Measurements from ENCODE around the gene INTS3. TPM values are rescaled to one million over a fixed set of nuclear protein-coding genes. Genes with fewer than 3 reads are reported as not detected.

Gene INTS3
- total and polyA plus RNA-seq, 9 of the 15 experiments (the other 6 are each of a cell fraction or from before 2014, with no cell fraction given) = 6.3 to 24.1 (median 14.3) TPM

DNA sequence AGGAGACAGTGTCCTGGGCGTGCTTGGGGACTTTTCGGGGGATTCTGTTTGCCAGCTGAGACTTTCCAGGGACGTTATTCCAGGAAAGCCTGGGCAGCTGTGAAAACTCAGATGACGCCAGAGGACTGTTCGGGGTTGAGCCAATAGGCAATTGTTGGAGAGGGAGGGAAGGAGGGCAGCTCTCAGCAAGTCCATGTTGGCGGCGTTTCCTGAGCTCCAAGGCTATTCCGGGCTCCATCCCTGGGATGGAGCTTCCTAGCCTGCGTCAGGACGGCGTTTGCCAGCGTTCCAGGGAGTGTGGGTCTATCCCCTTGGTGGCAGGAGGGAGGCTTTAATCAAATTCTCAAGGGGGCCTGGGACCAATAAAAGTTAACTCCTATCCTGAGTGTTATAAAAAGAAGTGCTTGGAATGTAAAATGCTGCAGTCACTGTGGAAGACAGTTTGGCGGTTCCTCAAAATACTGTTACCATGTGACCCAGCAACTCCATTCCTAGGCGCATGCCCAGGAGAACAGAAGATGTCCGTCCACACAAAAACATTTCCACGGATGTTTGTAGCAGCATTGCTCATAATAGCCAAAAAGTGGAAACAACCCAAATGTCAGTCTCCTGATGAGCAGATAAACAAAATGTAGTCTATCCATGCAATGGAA lies 62.6 kb downstream of the INTS3 start:
- ChIA-PET POLR2A (interaction anchor here (0.6 to 1.8 kb wide), 5 partner anchors 40 to 200 kb away, joined by 3 to 7 read pairs (median 5); partner anchors contain the start of genes RAB13 and RPS27), CTCF (ENCODE audit: low intra/inter-chr PET ratio) (no interaction called here)
- ATAC-seq (no peak), FAIRE-seq (no peak), DNase-seq (ENCODE audit: extremely low read depth in 1 of 4, low spot score in 3 of 4) (no peak)
- peak overlapping the region; percentile 20; the same call in 1 of the 3 replicates for H3K27ac ChIP-seq (ENCODE audit: extremely low read depth, low read depth, low read length)
- H3K9ac ChIP-seq (ENCODE audit: insufficient read depth in 1 of 2, low read depth in 2 of 2, low read length in 2 of 2) = peak overlapping the region in 1 of 2 experiments; percentile 68; a peak in 1 of 4 replicates
- no peak overlapping the region for H3K4me3 ChIP-seq
- peaks cover 7 to 43% of the 10 kb centered on the region in 2 experiments for H3K4me1 ChIP-seq (replicated peaks in 1 of 2; ENCODE audit: control insufficient read depth in 2 of 2, insufficient read depth in 2 of 2, low read length in 2 of 2)
- no peaks in the 10 kb centered on the region for H3K36me3 ChIP-seq (ENCODE audit: control insufficient read depth, insufficient read depth, low read length)
- in situ Hi-C loops (cut with MboI) = no loop called here
- H3K27me3 ChIP-seq (ENCODE audit: control insufficient read depth in 2 of 2, insufficient read depth in 2 of 2, low read length in 2 of 2) = no peaks in the 10 kb centered on the region
- WGBS (ENCODE audit: insufficient coverage, low coverage, missing lambda C conversion rate) = 67% methylated on average over 15 of the region's 16 CpGs
- peak overlapping the region; percentile 80 for H2AFZ ChIP-seq (ENCODE audit: low read depth, low read length)
- BruUV-seq (replicated peaks) = no TSS peak
- no peaks in the 10 kb centered on the region for H3K79me2 ChIP-seq (ENCODE audit: control insufficient read depth, insufficient read depth, low read length)
- intact Hi-C loops (cut with micrococcal nuclease) = no loop called here
- no peaks in the 10 kb centered on the region for H3K9me3 ChIP-seq (replicated peaks; ENCODE audit: control insufficient read depth, insufficient read depth, low read depth, low read length)
- peak overlapping the region; percentile 0; the same call in 1 of the 2 replicates for H3K4me2 ChIP-seq (ENCODE audit: insufficient read depth, low read length)
- TF ChIP-seq KAT7 (CRISPR knock-in tag; IDR thresholded peaks at IDR 0.05; ENCODE audit: borderline replicate concordance) = 0 out of 2 replicates have a peak, but pooled peaks have one; percentile 44
- peak; percentile 61 to 64 for TF ChIP-seq NRF1 (conservative IDR thresholded peaks at IDR 0.05 in 1 of 2, IDR thresholded peaks at IDR 0.05 in 1 of 2)
- peak; percentile 23; the same call in 1 of the 2 replicates for TF ChIP-seq ZNF589 (CRISPR knock-in tag; IDR thresholded peaks at IDR 0.05; ENCODE audit: low read depth)
- TF ChIP-seq, protein P1, sequence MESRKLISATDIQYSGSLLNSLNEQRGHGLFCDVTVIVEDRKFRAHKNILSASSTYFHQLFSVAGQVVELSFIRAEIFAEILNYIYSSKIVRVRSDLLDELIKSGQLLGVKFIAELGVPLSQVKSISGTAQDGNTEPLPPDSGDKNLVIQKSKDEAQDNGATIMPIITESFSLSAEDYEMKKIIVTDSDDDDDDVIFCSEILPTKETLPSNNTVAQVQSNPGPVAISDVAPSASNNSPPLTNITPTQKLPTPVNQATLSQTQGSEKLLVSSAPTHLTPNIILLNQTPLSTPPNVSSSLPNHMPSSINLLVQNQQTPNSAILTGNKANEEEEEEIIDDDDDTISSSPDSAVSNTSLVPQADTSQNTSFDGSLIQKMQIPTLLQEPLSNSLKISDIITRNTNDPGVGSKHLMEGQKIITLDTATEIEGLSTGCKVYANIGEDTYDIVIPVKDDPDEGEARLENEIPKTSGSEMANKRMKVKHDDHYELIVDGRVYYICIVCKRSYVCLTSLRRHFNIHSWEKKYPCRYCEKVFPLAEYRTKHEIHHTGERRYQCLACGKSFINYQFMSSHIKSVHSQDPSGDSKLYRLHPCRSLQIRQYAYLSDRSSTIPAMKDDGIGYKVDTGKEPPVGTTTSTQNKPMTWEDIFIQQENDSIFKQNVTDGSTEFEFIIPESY (CRISPR knock-in tag; IDR thresholded peaks at IDR 0.05) = peak; percentile 65
- TF ChIP-seq SPI1 (IDR thresholded peaks at IDR 0.05; ENCODE audit: borderline replicate concordance, low read depth, low read length) = peak; percentile 36; the same call in 1 of the 2 replicates
- TF ChIP-seq, protein P2, sequence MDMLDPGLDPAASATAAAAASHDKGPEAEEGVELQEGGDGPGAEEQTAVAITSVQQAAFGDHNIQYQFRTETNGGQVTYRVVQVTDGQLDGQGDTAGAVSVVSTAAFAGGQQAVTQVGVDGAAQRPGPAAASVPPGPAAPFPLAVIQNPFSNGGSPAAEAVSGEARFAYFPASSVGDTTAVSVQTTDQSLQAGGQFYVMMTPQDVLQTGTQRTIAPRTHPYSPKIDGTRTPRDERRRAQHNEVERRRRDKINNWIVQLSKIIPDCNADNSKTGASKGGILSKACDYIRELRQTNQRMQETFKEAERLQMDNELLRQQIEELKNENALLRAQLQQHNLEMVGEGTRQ (CRISPR knock-in tag; IDR thresholded peaks at IDR 0.05) = 0 out of 2 replicates have a peak, but pooled peaks have one; percentile 15
- TF ChIP-seq BACH1 (tag; IDR thresholded peaks at IDR 0.05) = 0 out of 2 replicates have a peak, but pooled peaks have one; percentile 64
- TF ChIP-seq ZNF444 (CRISPR knock-in tag; IDR thresholded peaks at IDR 0.05) = no peak
- TF ChIP-seq ZNF780A (CRISPR knock-in tag; IDR thresholded peaks at IDR 0.05) = no peak
- TF ChIP-seq, protein P3, sequence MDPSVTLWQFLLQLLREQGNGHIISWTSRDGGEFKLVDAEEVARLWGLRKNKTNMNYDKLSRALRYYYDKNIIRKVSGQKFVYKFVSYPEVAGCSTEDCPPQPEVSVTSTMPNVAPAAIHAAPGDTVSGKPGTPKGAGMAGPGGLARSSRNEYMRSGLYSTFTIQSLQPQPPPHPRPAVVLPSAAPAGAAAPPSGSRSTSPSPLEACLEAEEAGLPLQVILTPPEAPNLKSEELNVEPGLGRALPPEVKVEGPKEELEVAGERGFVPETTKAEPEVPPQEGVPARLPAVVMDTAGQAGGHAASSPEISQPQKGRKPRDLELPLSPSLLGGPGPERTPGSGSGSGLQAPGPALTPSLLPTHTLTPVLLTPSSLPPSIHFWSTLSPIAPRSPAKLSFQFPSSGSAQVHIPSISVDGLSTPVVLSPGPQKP (CRISPR knock-in tag; IDR thresholded peaks at IDR 0.05) = no peak
- no peak for TF ChIP-seq CCNT2 (IDR thresholded peaks at IDR 0.05; ENCODE audit: borderline replicate concordance, extremely low read depth, insufficient read length, low read depth, low read length)
- TF ChIP-seq, protein P4, sequence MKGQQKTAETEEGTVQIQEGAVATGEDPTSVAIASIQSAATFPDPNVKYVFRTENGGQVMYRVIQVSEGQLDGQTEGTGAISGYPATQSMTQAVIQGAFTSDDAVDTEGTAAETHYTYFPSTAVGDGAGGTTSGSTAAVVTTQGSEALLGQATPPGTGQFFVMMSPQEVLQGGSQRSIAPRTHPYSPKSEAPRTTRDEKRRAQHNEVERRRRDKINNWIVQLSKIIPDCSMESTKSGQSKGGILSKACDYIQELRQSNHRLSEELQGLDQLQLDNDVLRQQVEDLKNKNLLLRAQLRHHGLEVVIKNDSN (CRISPR knock-in tag; IDR thresholded peaks at IDR 0.05) = peak; percentile 53
- H4K20me1 ChIP-seq (replicated peaks; ENCODE audit: control insufficient read depth, insufficient read depth, low read length) = no peaks in the 10 kb centered on the region
- no peaks in the 10 kb centered on the region for H3K9me1 ChIP-seq (ENCODE audit: control insufficient read depth, insufficient read depth, low read length)

All from K562 (cell line).